Measurements from ENCODE around the gene ZNF664. TPM values are rescaled to one million over a fixed set of nuclear protein-coding genes. Genes with fewer than 3 reads are reported as not detected.
A peak's percentile ranks its signal among the peaks of the same experiment; 100 is the strongest.

ZNF664 gene
- total and polyA plus RNA-seq, 2 donors (not counting 1 experiment from before 2014, with no cell fraction given) = 14.3 to 47.1 TPM

- Mint-ChIP-seq H3K9me3 (ENCODE audit: insufficient read depth) (no peaks in the 10 kb centered on the region), H3K27ac (no peak overlapping the region), H3K4me1 (no peaks in the 10 kb centered on the region), H3K4me3 (no peak overlapping the region), H3K27me3 (no peaks in the 10 kb centered on the region)
- no peaks in the 10 kb centered on the region for H4K20me1 ChIP-seq (ENCODE audit: control insufficient read depth, insufficient read depth, low read length, poor library complexity, severe bottlenecking)
- no peaks in the 10 kb centered on the region for H3K79me2 ChIP-seq (ENCODE audit: control insufficient read depth, insufficient read depth, low read length)
- H3K9me3 ChIP-seq (ENCODE audit: control extremely low read depth in 1 of 3, control insufficient read depth in 2 of 3, insufficient read depth in 1 of 3, low read length in 2 of 3) = no peaks in the 10 kb centered on the region
- ChIA-PET CTCF (interaction anchor here (1.1 to 3.0 kb wide), 9 partner anchors 12 to 744 kb away, joined by 3 to 14 read pairs (median 5); no protein-coding TSS in a partner anchor), POLR2A (no interaction called here)
- H3K27ac ChIP-seq (ENCODE audit: low read length in 2 of 2) = no peak overlapping the region
- H2AFZ ChIP-seq (ENCODE audit: insufficient read depth, low read depth, low read length, poor library complexity, severe bottlenecking) = no peak overlapping the region
- no peaks in the 10 kb centered on the region for H3K27me3 ChIP-seq (replicated peaks in 1 of 4; ENCODE audit: control extremely low read depth in 1 of 4, control insufficient read depth in 3 of 4, insufficient read depth in 4 of 4, low read length in 3 of 4)
- H3K4me3 ChIP-seq (ENCODE audit: control extremely low read depth in 1 of 5, extremely low read depth in 1 of 5, insufficient read depth in 1 of 5, low read depth in 2 of 5, low read length in 4 of 5) = no peak overlapping the region
- H3K36me3 ChIP-seq (replicated peaks in 1 of 2; ENCODE audit: control extremely low read depth in 1 of 2, control insufficient read depth in 1 of 2, extremely low read depth in 1 of 2, insufficient read depth in 2 of 2, low read length in 1 of 2) = no peaks in the 10 kb centered on the region
- TF ChIP-seq CTCF (IDR thresholded peaks at IDR 0.05) = no peak
- no peak for TF ChIP-seq EZH2 (IDR thresholded peaks at IDR 0.05; ENCODE audit: borderline replicate concordance, insufficient read depth, low read depth, low read length, poor library complexity, severe bottlenecking)
- intact Hi-C loops (cut with micrococcal nuclease) = no loop called here
- H3K9ac ChIP-seq (ENCODE audit: low read length) = no peak overlapping the region
- H3K4me2 ChIP-seq (replicated peaks; ENCODE audit: low read depth, low read length, poor library complexity, severe bottlenecking) = no peak overlapping the region
- DNase-seq = no peak
- 50% methylated on average over 1 of the region's 5 CpGs for WGBS (ENCODE audit: insufficient coverage)
- H3K4me1 ChIP-seq (ENCODE audit: control insufficient read depth in 2 of 2, insufficient read depth in 2 of 2, low read length in 2 of 2) = no peaks in the 10 kb centered on the region
- ATAC-seq (ENCODE audit: low read depth) = no peak
Observed at GRCh38 chr12:124031058-124031457, 58.0 kb downstream of the ZNF664 start.

DNA sequence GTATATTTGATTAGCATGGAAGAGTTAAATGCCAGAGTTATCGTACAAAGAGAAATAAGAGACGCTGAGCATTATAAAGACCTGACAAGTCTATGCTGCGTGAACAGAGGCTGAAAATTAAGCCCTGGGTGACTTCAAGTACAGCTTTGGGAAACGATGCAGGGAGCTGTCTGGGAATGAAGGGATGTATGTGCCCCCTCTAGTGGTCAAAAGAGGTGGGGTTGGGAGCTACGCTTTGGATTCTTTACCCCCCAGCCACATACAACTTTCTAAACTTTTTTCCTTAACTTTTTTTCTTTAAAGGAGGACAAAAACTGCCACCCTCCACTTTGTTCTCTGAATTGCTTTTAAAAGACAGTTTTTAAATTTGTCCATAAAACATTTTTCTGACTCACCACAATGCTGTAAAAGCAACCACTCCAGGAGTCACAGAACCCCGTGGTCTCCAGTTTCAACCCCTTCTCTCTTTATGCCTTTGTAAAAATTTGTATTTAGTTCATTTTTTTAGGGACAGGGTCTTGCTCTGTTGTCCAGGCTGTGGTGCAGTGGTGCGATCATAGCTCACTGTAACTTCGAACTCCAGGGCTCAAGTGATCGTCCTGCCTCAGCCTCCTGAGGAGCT, 59.4 kb downstream of the ZNF664 start:
- H3K4me3 Mint-ChIP-seq = no peak overlapping the region
- TF ChIP-seq CTCF (IDR thresholded peaks at IDR 0.05) = peak; percentile 75
- TF ChIP-seq EZH2 (IDR thresholded peaks at IDR 0.05; ENCODE audit: borderline replicate concordance, insufficient read depth, low read depth, low read length, poor library complexity, severe bottlenecking) = no peak
- Histone ChIP-seq H3K9ac (ENCODE audit: low read length) (no peak overlapping the region), H3K27me3 (replicated peaks in 1 of 4; ENCODE audit: control extremely low read depth in 1 of 4, control insufficient read depth in 3 of 4, insufficient read depth in 4 of 4, low read length in 3 of 4) (no peaks in the 10 kb centered on the region), H3K4me1 (ENCODE audit: control insufficient read depth in 2 of 2, insufficient read depth in 2 of 2, low read length in 2 of 2) (no peaks in the 10 kb centered on the region), H3K79me2 (ENCODE audit: control insufficient read depth, insufficient read depth, low read length) (no peaks in the 10 kb centered on the region), H3K4me2 (replicated peaks; ENCODE audit: low read depth, low read length, poor library complexity, severe bottlenecking) (no peak overlapping the region), H3K27ac (ENCODE audit: low read length in 2 of 2) (no peak overlapping the region), H4K20me1 (ENCODE audit: control insufficient read depth, insufficient read depth, low read length, poor library complexity, severe bottlenecking) (no peaks in the 10 kb centered on the region), H3K36me3 (replicated peaks in 1 of 2; ENCODE audit: control extremely low read depth in 1 of 2, control insufficient read depth in 1 of 2, extremely low read depth in 1 of 2, insufficient read depth in 2 of 2, low read length in 1 of 2) (no peaks in the 10 kb centered on the region), H3K4me3 (ENCODE audit: control extremely low read depth in 1 of 5, extremely low read depth in 1 of 5, insufficient read depth in 1 of 5, low read depth in 2 of 5, low read length in 4 of 5) (no peak overlapping the region), H2AFZ (ENCODE audit: insufficient read depth, low read depth, low read length, poor library complexity, severe bottlenecking) (no peak overlapping the region), H3K9me3 (ENCODE audit: control extremely low read depth in 1 of 3, control insufficient read depth in 2 of 3, insufficient read depth in 1 of 3, low read length in 2 of 3) (no peaks in the 10 kb centered on the region)
- ATAC-seq (ENCODE audit: low read depth) (peak; percentile 43), DNase-seq (peak; percentile 46)
- H3K27ac Mint-ChIP-seq = no peak overlapping the region
- no peaks in the 10 kb centered on the region for H3K4me1 Mint-ChIP-seq
- peaks cover 10% of the 10 kb centered on the region for H3K27me3 Mint-ChIP-seq
- 79% methylated on average over 6 of the region's 9 CpGs for WGBS (ENCODE audit: insufficient coverage)
- intact Hi-C loops (cut with micrococcal nuclease) = no loop called here
- H3K9me3 Mint-ChIP-seq (ENCODE audit: insufficient read depth) = no peaks in the 10 kb centered on the region
- ChIA-PET CTCF (interaction anchor here (0.7 to 3.0 kb wide), 18 partner anchors 11 to 869 kb away, joined by 3 to 14 read pairs (median 4); no protein-coding TSS in a partner anchor), POLR2A (no interaction called here)
